Activated CD4-positive, alpha-beta T cell treated with anti-CD3 and anti-CD28 coated beads for 48 hours (primary cell): ENCODE results near the gene REELD1.

Source experiments
- DNase-seq: peaks from one replicate; pipeline ENCODE4 v3.0.0-alpha.2; 2020

The REELD1 gene

DNA sequence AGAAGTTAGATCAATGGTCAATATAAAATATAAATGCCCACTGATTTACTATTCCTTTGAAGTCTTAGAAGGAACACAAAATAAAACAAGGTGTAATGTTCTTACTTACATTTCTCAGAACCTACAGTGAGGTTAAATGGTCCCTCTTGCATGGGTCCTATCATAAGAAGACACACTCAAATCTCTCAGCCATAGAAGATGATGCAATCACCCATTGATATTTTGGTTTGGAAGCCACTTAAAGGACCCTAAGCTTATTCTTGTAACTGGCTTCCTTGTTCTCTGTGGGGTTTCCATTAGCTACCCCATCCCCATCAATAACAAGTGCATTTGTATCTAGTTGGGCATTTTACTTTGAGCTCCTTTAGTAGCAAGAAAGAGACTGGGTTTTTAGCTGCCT, 15.1 kb downstream of the REELD1 start:
- no peak for DNase-seq

DNA sequence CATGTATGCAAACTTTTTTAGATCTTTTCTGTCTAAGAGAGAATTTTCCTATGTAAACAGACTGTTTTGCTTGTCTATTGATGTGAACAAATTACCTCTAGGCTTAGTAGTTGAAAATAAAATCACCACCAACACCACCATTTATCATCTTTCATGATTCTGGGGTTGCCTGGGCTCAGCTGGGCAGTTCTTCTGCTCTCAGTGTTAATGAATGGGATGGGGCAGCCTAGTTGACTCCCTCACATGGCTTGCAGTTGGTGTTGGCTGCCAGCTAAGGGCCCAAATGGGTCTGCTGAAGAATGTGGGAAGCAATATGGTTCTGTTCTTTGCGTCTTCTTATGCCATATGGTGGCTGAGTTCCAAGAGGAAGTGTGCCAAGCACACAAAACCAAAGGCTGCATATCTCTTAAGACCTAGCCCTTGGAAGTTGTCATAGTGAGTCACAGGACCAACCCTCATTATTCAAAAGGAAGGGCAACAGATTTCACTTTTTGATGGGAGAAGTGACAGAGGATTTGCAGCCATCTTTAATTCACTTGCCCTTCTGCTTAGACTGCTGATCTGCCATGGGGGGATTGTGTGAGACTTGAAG, 17.9 kb downstream of the REELD1 start:
- no peak for DNase-seq

DNA sequence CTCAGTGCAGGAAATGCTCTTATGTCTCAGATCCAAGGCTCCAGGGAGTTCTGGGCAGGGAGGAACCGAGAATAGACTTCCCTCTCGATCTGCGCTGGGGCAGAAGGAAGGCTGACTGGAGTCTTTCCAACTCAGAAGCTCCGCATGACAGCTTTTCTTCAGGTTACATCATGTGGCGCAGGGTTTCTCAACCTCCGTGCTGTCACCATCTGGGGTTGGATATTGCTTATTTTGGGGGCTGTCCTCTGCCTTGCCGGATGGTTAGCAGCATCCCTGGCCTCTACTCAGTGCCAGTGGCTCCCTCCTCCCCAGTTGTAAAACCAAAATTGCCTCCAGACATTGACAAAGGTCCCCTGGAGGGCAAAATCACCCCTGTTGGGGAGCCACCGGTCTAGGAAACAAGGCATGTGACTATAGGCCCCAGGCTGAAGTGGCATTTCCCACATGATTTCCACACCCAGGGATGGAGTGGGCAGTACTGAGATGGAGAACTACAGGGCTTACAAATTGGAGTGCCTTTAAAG, 21.4 kb downstream of the REELD1 start:
- DNase-seq = no peak

GRCh38 chr4:146236216-146236615, 21.9 kb downstream of the REELD1 start:
- DNase-seq = no peak

GRCh38 chr4:146237092-146237491, 22.8 kb downstream of the REELD1 start:
- no peak for DNase-seq

DNA sequence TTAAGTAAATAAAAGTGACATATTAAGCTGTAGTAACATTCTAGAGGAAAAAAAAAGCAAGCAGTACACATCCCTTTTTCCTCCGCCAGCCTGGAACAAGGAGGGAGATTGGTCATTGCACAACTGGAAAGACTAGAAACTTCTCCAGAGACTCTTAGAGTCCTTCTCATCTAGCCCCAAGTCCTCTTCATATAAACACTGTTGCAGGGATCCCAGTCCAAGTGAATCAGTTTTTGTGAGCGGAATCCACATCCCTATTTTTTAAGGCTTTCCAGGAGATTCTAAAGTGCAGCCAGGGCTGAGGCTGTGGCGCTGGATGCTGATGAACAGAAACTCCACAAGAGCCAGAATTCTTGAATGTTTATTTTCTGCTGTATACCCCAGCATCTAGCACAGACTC, 23.8 kb downstream of the REELD1 start:
- no peak for DNase-seq

GRCh38 chr4:146243141-146243882, 29.0 kb downstream of the REELD1 start:
- peak; percentile 86 for DNase-seq

GRCh38 chr4:146243883-146244277, 29.5 kb downstream of the REELD1 start:
- DNase-seq = peak; percentile 4

DNA sequence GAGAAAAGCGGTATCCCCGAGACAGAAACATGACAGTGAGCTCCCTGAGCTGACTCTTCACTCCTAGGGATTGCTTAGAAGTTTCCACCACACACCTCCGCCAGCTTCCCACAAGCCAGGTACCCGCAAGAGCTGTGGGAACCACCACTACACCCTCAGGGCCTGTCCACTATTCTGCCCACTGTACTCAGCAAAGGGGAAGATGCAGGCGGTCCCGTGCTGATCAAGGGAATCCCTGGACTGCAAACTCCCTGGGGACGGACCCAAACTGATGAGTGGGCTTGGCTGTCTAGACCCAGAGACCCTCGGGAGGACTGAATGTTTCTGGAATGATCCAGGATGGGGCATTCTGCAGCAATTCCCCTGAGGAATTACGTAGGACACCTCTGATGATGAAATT, 30.2 kb downstream of the REELD1 start:
- DNase-seq = no peak

DNA sequence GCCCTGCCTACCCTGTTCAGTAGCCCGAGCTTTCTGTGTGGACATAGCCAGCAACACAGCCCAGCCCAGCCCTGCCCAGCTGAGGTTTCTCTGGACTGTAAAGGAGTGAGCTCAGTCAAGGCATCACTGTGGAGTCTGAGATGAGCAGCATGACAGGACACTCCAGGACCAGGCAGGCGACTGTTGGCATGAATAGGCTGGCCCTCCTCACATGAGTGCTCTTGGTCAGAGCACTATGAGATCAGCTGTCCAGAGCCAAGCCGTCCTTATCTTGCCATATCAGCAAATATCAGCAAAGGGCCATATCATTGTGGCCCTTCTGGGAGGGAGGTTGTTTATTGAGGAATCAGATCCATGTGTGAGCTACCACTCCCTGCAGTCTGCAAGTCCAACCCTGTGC, 30.9 kb downstream of the REELD1 start:
- no peak for DNase-seq

DNA sequence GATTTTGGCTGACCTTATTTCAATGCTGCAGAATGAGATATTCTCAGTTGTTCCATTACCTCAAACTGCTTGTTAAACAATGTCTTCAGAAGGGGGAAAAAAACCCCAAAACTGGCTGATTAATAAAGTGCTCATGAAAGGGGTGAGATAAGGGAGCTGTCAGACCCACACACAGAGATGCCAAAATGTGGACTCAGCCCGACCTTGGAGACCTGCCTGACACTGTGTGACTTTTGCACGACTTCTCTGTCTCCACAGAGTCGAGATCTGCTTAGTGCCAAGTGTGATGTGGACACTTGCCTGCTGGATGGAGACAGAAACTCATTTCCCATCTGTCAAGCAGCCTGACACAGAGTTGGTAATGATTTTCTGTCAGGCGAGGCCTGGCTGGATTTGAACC, 31.5 kb downstream of the REELD1 start:
- DNase-seq = peak; percentile 20

- no peak for DNase-seq
Observed at GRCh38 chr4:146246381-146246780, 32.0 kb downstream of the REELD1 start.

- no peak for DNase-seq
Observed at GRCh38 chr4:146247356-146247755, 33.0 kb downstream of the REELD1 start.

GRCh38 chr4:146252969-146253611, 38.8 kb downstream of the REELD1 start:
- DNase-seq = no peak

DNA sequence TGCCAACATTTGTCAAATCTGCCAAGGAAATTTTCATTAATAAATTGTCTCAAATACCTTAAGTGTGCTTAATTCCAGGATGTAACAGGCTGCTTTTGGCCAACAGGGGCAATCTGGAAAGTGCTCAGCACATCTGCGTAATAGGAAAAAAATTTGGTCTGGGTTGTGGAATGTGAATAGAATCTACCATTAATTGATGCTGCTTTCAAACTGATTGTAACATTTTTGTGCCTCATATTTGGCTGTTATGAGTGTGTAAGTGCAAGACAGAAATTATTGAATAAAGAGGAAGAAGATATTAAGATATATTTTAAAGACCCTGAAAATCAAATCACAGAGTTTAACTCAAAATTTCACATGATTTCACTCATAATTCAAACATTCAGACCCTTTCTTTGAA, 41.1 kb downstream of the REELD1 start:
- DNase-seq = no peak

DNA sequence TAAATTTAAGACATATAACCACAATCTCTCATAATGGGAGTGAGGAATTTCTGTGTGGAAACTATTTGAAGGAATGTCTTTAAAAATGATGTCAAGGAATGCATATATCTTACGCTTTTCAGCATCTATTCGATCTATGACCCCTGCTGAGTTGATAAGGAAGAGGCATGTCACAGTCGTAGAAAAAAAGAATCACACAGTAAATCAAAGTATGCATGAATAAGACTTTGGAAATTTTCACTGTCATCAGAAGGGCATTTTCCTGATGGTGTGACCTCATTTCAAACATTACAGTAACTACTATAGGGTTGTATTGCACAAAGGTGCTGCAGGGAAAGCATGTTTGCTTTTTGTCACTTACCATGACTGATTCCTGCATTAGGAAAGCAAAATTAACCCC, 41.5 kb downstream of the REELD1 start:
- DNase-seq = no peak

DNA sequence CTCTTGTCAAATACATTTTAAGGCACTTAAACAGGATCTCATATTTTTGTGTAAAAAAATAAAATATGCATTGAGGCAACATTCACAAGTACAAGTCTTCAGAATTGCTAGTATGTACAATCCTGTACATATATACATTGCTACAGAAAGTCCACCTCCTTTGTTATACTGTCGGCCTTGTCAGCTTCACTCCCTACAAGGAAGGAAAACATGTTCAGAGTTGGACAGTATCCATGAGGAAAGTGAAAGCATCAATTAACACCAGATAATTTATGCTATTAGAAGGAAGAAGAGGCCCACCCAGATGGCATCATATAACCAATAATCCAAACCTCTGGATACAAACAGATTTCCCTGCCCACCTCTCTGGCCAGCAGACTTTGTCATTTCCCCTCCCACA, 42.0 kb downstream of the REELD1 start:
- DNase-seq = no peak

GRCh38 chr4:146257511-146257910, 43.2 kb downstream of the REELD1 start:
- DNase-seq = no peak

- no peak for DNase-seq
Observed at GRCh38 chr4:146260521-146260920, 46.2 kb downstream of the REELD1 start.

GRCh38 chr4:146261041-146261440, 46.7 kb downstream of the REELD1 start:
- DNase-seq = no peak

DNA sequence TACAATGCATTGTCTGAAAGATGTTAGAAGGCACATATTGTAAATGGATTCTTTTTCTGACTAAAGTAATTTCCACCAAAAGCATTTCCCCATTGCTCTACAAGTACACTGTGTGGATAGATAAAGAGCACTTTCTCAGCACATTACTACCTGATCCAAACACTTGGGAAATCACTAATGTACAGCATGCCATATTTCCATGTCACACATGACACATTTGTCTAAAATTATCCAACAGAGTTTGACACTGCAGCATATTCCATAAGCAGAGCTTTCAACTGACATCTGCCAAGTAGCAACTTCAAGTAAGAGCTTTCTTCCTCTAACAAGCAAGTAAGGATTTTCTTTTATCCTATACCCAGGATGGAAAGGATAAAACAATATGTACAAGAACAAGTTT, 49.5 kb downstream of the REELD1 start:
- no peak for DNase-seq

DNA sequence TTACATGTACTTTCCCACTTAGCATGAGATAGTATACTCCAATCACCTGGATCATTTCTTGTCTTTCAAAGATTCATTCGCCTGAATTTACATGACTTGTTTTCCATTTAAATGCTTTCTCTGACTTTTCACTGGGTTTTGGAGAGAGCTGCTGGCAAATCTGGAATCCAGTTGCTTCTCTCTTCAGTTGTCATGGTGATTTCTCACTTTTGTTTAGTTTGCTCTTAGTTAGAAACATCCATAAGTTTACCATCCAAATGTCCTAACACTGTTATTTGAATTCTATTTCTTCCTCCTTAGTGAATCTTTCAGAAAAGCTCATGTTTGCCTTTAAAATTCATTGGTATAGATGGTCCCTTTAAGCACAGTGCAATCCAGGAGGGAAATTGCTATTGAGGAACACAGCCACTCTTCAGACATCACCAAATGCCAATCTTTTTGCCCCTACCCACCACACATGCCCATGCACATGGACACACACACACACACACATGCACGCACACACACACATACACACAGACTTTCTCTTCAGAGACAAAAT, 51.7 kb downstream of the REELD1 start:
- DNase-seq = no peak

GRCh38 chr4:146267826-146268225, 53.5 kb downstream of the REELD1 start:
- no peak for DNase-seq

- no peak for DNase-seq
Observed at GRCh38 chr4:146269228-146269653, 54.9 kb downstream of the REELD1 start.
